Suprapubic skin (tissue), 4 donors: Measurements from ENCODE around the gene ANKEF1. TPM values are rescaled to one million over a fixed set of nuclear protein-coding genes. Genes with fewer than 3 reads are reported as not detected.

Experiments
- DNase-seq, 2 donors: peaks; one replicate each; pipeline ENCODE4 v3.0.0-alpha.2; 2019; ENCODE audit warnings: low spot score in 2 of 2
- H3K27ac ChIP-seq: fragments of 200-600 bp; sonication (generic); one replicate; pipeline ENCODE4 v1.5.1; 2019
- H3K27me3 ChIP-seq: fragments of 200-600 bp; sonication (generic); one replicate; pipeline ENCODE4 v1.5.1; 2019
- H3K36me3 ChIP-seq: fragments of 200-600 bp; sonication (generic); one replicate; pipeline ENCODE4 v1.5.1; 2019
- H3K4me1 ChIP-seq: fragments of 200-600 bp; sonication (generic); one replicate; pipeline ENCODE4 v1.5.1; 2019
- H3K4me3 ChIP-seq: fragments of 200-600 bp; sonication (generic); one replicate; pipeline ENCODE4 v1.5.1; 2019; ENCODE audit warnings: mild to moderate bottlenecking
- H3K9me3 ChIP-seq: fragments of 200-600 bp; sonication (generic); one replicate; pipeline ENCODE4 v1.5.1; 2019
- EP300 ChIP-seq: sonication (generic); formaldehyde crosslinking; IDR thresholded peaks from one replicate; pipeline ENCODE4 v1.6.1; 2017; ENCODE audit warnings: antibody characterized with exemption
- POLR2A ChIP-seq, 2 donors: fragments of 450-650 bp; IDR thresholded peaks; one replicate each; pipeline ENCODE4 v1.6.1; 2017; ENCODE audit warnings: antibody characterized with exemption in 2 of 2, mild to moderate bottlenecking in 2 of 2, moderate library complexity in 2 of 2
- POLR2AphosphoS5 ChIP-seq, 3 donors: sonication (generic); formaldehyde crosslinking; IDR thresholded peaks; one replicate each; pipeline ENCODE4 v1.6.1; 2017; ENCODE audit warnings: antibody characterized with exemption in 3 of 3
- WGBS: methylation state at CpG from one replicate; pipeline ENCODE4 v1.1.5; 2018; 5-methylcytosine and 5-hydroxymethylcytosine counted together
- total RNA-seq, 4 donors: library from RNA; depleted of rRNA; stranded (reverse); fragments of >200 nt; gene quantifications; one replicate each; pipeline ENCODE4 v1.1.0, GENCODE V29; 2016
- TF ChIP-seq, protein P1 (sequence below), 2 donors: fragments of 200-600 bp in 1 of 2; fragments of 450-650 bp in 1 of 2; sonication (generic) in 1 of 2; IDR thresholded peaks; one replicate each; pipeline ENCODE4 v1.5.1; 2016 to 2019; ENCODE audit warnings: antibody characterized with exemption in 2 of 2, mild to moderate bottlenecking in 1 of 2, moderate library complexity in 1 of 2

The ANKEF1 gene
- total RNA-seq, 4 donors from 2014 or later: 3.7 to 11.0 (median 4.6) TPM

GRCh38 chr20:10004900-10005299 is 29.9 kb upstream of the ANKEF1 start:
- WGBS: 79% methylated on average over 2 of the region's 2 CpGs

DNA sequence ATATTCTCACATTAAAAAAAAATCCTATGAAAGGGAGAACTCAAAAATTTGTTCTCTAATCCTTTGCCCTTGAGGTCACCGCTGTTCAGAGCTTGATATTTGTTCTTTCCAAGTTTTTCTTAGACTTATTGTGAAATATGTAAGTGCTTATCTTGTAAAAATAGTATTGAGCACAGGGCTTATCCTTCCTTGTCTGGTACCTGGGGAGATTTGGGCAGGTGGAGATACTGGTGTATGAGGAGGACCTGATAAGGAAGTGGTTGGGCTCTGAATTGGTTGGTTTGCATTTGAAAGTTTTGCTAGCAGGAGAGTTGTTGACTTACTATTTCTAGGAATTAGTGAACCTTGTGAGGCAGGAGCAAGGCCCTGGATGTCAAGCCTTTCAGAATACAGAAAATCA is 28.9 kb upstream of the ANKEF1 start:
- 76% methylated on average over 1 of the region's 1 CpG for WGBS
- TF ChIP-seq EP300 (no peak), POLR2A (IDR thresholded peaks at IDR 0.05) (no peak), POLR2AphosphoS5 (IDR thresholded peaks at IDR 0.05) (no peak)
- TF ChIP-seq, protein P1, sequence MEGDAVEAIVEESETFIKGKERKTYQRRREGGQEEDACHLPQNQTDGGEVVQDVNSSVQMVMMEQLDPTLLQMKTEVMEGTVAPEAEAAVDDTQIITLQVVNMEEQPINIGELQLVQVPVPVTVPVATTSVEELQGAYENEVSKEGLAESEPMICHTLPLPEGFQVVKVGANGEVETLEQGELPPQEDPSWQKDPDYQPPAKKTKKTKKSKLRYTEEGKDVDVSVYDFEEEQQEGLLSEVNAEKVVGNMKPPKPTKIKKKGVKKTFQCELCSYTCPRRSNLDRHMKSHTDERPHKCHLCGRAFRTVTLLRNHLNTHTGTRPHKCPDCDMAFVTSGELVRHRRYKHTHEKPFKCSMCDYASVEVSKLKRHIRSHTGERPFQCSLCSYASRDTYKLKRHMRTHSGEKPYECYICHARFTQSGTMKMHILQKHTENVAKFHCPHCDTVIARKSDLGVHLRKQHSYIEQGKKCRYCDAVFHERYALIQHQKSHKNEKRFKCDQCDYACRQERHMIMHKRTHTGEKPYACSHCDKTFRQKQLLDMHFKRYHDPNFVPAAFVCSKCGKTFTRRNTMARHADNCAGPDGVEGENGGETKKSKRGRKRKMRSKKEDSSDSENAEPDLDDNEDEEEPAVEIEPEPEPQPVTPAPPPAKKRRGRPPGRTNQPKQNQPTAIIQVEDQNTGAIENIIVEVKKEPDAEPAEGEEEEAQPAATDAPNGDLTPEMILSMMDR (IDR thresholded peaks at IDR 0.05): no peak
- DNase-seq: no peak
- H3K36me3 ChIP-seq: no peaks in the 10 kb centered on the region
- no peaks in the 10 kb centered on the region for H3K27me3 ChIP-seq
- H3K9me3 ChIP-seq: no peaks in the 10 kb centered on the region
- H3K4me3 ChIP-seq: no peak overlapping the region
- H3K27ac ChIP-seq: no peak overlapping the region
- no peaks in the 10 kb centered on the region for H3K4me1 ChIP-seq

More at GRCh38 chr20:10004900-10005299, 29.9 kb upstream of the ANKEF1 start:
- Histone ChIP-seq H3K4me3 (no peak overlapping the region), H3K4me1 (no peaks in the 10 kb centered on the region), H3K36me3 (no peaks in the 10 kb centered on the region), H3K27ac (no peak overlapping the region), H3K9me3 (no peaks in the 10 kb centered on the region), H3K27me3 (no peaks in the 10 kb centered on the region)
- no peak for DNase-seq
- no peak for TF ChIP-seq POLR2A (IDR thresholded peaks at IDR 0.05)
- TF ChIP-seq, protein P1 (IDR thresholded peaks at IDR 0.05): no peak
- no peak for TF ChIP-seq POLR2AphosphoS5 (IDR thresholded peaks at IDR 0.05)
- TF ChIP-seq EP300: no peak

- no peak for DNase-seq
- Histone ChIP-seq H3K27ac (no peak overlapping the region), H3K36me3 (no peaks in the 10 kb centered on the region), H3K4me1 (no peaks in the 10 kb centered on the region), H3K27me3 (no peaks in the 10 kb centered on the region), H3K4me3 (no peak overlapping the region), H3K9me3 (no peaks in the 10 kb centered on the region)
- WGBS: 51% methylated on average over 4 of the region's 4 CpGs
- TF ChIP-seq POLR2A (IDR thresholded peaks at IDR 0.05) (no peak), EP300 (no peak), POLR2AphosphoS5 (IDR thresholded peaks at IDR 0.05) (no peak)
- TF ChIP-seq, protein P1 (IDR thresholded peaks at IDR 0.05): no peak
Observed at GRCh38 chr20:10006447-10007090, 28.2 kb upstream of the ANKEF1 start.

DNA sequence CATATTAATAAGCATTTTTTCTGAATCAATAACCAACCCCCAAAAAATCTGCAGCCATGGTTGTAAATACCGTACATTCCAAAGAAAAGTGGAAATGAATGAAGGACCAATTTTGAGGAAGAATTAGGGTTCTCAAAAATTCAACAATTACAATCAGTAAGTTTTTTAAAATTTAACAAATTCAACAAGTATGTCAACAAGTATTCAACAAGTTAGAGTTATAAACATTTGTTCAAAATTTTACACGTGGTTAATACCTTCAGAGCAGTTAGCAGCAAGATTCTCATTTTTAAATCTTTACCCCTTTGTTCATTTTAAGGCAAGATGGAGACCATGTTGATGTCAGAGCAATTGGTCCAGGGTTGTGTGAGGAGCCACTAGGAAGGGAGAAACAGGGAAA is 27.6 kb upstream of the ANKEF1 start:
- DNase-seq: no peak
- no peaks in the 10 kb centered on the region for H3K36me3 ChIP-seq
- H3K4me3 ChIP-seq: no peak overlapping the region
- H3K27me3 ChIP-seq: no peaks in the 10 kb centered on the region
- H3K27ac ChIP-seq: no peak overlapping the region
- H3K4me1 ChIP-seq: no peaks in the 10 kb centered on the region
- 56% methylated on average over 2 of the region's 2 CpGs for WGBS
- TF ChIP-seq EP300 (no peak), POLR2A (IDR thresholded peaks at IDR 0.05) (no peak), POLR2AphosphoS5 (IDR thresholded peaks at IDR 0.05) (no peak)
- TF ChIP-seq, protein P1 (IDR thresholded peaks at IDR 0.05): no peak
- H3K9me3 ChIP-seq: no peaks in the 10 kb centered on the region

DNA sequence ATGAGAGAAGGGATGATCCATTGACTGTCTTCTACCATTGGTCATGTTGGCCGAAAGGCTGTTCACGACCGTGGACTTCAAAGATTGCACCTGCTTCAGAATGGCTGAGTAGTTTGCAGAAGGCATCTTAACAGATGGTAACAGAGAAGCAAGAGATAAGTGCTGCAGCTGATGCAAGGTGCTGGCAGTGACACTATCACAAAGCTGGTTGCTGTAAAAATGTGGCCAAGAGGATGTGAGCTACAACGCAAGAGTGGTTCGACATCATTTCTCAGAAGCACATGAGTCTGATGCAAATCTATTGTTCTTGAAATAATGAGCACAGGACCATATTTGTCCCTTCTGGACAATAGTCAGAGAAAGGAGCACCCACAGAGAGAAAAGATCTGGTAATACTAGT is 27.0 kb upstream of the ANKEF1 start:
- no peak overlapping the region for H3K4me3 ChIP-seq
- no peaks in the 10 kb centered on the region for H3K36me3 ChIP-seq
- 84% methylated on average over 5 of the region's 5 CpGs for WGBS

More for the DNA sequence above, 27.0 kb upstream of the ANKEF1 start:
- H3K9me3 ChIP-seq: no peaks in the 10 kb centered on the region
- H3K27ac ChIP-seq: no peak overlapping the region
- TF ChIP-seq EP300: no peak
- no peak for TF ChIP-seq POLR2A (IDR thresholded peaks at IDR 0.05)
- TF ChIP-seq, protein P1 (IDR thresholded peaks at IDR 0.05): no peak
- no peak for TF ChIP-seq POLR2AphosphoS5 (IDR thresholded peaks at IDR 0.05)
- no peak for DNase-seq
- H3K4me1 ChIP-seq: no peaks in the 10 kb centered on the region
- H3K27me3 ChIP-seq: no peaks in the 10 kb centered on the region
